GM23248 (cell line): ENCODE results near the gene ERAL1. TPM values are rescaled to one million over a fixed set of nuclear protein-coding genes. Genes with fewer than 3 reads are reported as not detected.
"Not testable (repeated sequence)": the region's sequence is repeated elsewhere in the genome, so short reads cannot be mapped to it uniquely, and the experiment has no call there.

Experiments
- DNase-seq: peaks from one replicate; pipeline ENCODE4 v3.0.0-alpha.2; 2015
- H2AFZ ChIP-seq: fragments of 200-600 bp; sonication (generic); 2 replicates; pipeline ENCODE4 v1.6.1; 2016; ENCODE audit warnings: antibody characterized with exemption
- H3F3A ChIP-seq: fragments of 200-600 bp; sonication (generic); 2 replicates; pipeline ENCODE4 v1.6.1; 2016; ENCODE audit warnings: mild to moderate bottlenecking, antibody characterized with exemption, mixed run types; ENCODE audit not compliant: insufficient read depth
- H3K27ac ChIP-seq: fragments of 200-600 bp; sonication (generic); 2 replicates; pipeline ENCODE4 v1.5.1; 2016; ENCODE audit warnings: mild to moderate bottlenecking
- H3K27me3 ChIP-seq: fragments of 200-600 bp; sonication (generic); replicated peaks from 2 replicates; pipeline ENCODE4 v1.6.1; 2016; ENCODE audit warnings: mild to moderate bottlenecking; ENCODE audit not compliant: insufficient read depth
- H3K36me3 ChIP-seq: fragments of 200-600 bp; sonication (generic); 2 replicates; pipeline ENCODE4 v1.6.1; 2016; ENCODE audit warnings: low read depth, mild to moderate bottlenecking
- H3K4me1 ChIP-seq: fragments of 200-600 bp; sonication (generic); 2 replicates; pipeline ENCODE4 v1.6.1; 2016; ENCODE audit warnings: mild to moderate bottlenecking; ENCODE audit not compliant: insufficient read depth
- H3K4me2 ChIP-seq: fragments of 200-600 bp; sonication (generic); one replicate; pipeline ENCODE4 v1.6.1; 2016; ENCODE audit warnings: mild to moderate bottlenecking; ENCODE audit not compliant: unreplicated experiment
- H3K4me3 ChIP-seq: fragments of 200-600 bp; sonication (generic); 2 replicates; pipeline ENCODE4 v1.5.1; 2016; ENCODE audit warnings: mild to moderate bottlenecking
- H3K79me2 ChIP-seq: fragments of 200-600 bp; sonication (generic); 2 replicates; pipeline ENCODE4 v1.6.1; 2016; ENCODE audit warnings: mild to moderate bottlenecking; ENCODE audit not compliant: insufficient read depth
- H3K9ac ChIP-seq: fragments of 200-600 bp; sonication (generic); 2 replicates; pipeline ENCODE4 v1.6.1; 2016; ENCODE audit warnings: mild to moderate bottlenecking
- H3K9me2 ChIP-seq: fragments of 200-600 bp; sonication (generic); 2 replicates; pipeline ENCODE4 v1.6.1; 2016; ENCODE audit warnings: mixed run types, mild to moderate bottlenecking, moderate library complexity; ENCODE audit not compliant: insufficient read depth
- H3K9me3 ChIP-seq: fragments of 200-600 bp; sonication (generic); one replicate; pipeline ENCODE4 v1.6.1; 2017; ENCODE audit warnings: low read depth
- H4K20me1 ChIP-seq: fragments of 200-600 bp; sonication (generic); 2 replicates; pipeline ENCODE4 v1.6.0; 2016; ENCODE audit not compliant: insufficient read depth
- EZH2 ChIP-seq: fragments of 200-600 bp; sonication (generic); IDR thresholded peaks from 2 replicates; pipeline ENCODE4 v1.6.1; 2018; ENCODE audit warnings: antibody characterized with exemption, mild to moderate bottlenecking; ENCODE audit not compliant: insufficient read depth, poor library complexity, severe bottlenecking
- EZH2phosphoT487 ChIP-seq: fragments of 200-600 bp; sonication (generic); IDR thresholded peaks from 2 replicates; pipeline ENCODE4 v1.6.1; 2018; ENCODE audit warnings: antibody characterized with exemption, moderate library complexity, mild to moderate bottlenecking, low read depth; ENCODE audit not compliant: insufficient read depth
- WGBS, 2 experiments: methylation state at CpG; one replicate each; pipeline ENCODE4 v1.1.6; 2015 to 2017; ENCODE audit warnings: low lambda C conversion rate in 2 of 2, low coverage in 1 of 2; ENCODE audit errors: missing lambda C conversion rate in 2 of 2; 5-methylcytosine and 5-hydroxymethylcytosine counted together
- in situ Hi-C: fragments of 300-500 bp; cut with MboI; formaldehyde crosslinking; loops from 2 replicates; pipeline ENCODE4 v1.15.0; 2020
- polyA plus RNA-seq: library from polyadenylated mRNA; unstranded; fragments of >200 nt; fragmentation: Nextera tagmentation; extraction: Ambion mirVana; gene quantifications from 2 replicates; pipeline ENCODE4 v1.2.1, GENCODE V29; 2016
- total RNA-seq: library from RNA; depleted of rRNA; stranded (reverse); fragments of >200 nt; shearing (Covaris generic); gene quantifications from 2 replicates; pipeline ENCODE4 v1.2.3, GENCODE V29; 2014

The ERAL1 gene
- total and polyA plus RNA-seq, 2 experiments from 2014 or later, result 40.2 to 60.0 TPM

DNA sequence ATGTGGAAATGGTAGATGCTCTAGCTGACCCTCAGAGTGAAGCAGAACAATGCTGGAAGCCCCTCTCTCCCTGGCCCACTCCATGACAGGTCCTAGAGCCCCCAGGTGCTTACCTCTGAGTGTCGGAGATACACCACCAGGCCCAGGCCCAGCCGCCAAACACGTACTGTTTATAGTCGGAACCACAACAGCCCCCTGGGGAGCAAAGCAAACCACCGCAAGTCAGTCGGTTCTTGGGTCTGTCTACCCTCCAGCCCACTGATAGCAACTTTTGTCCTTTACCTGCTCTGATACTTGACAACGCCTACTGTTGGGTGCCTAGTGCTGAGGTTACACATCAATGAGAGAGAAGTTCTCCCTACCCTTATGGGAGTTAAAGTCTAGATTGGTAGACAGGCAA, 34.0 kb downstream of the ERAL1 start:
- no peak overlapping the region for H3K27ac ChIP-seq
- no peak for DNase-seq
- H3K9me3 ChIP-seq, result no peaks in the 10 kb centered on the region
- H3K4me1 ChIP-seq, result no peaks in the 10 kb centered on the region
- no peak overlapping the region for H3K9ac ChIP-seq
- H3K79me2 ChIP-seq, result peaks cover 9% of the 10 kb centered on the region
- H3K36me3 ChIP-seq, result no peaks in the 10 kb centered on the region
- in situ Hi-C loops, result no loop called here
- H3K27me3 ChIP-seq, result no peaks in the 10 kb centered on the region
- no peaks in the 10 kb centered on the region for H3F3A ChIP-seq
- H3K4me2 ChIP-seq, result no peak overlapping the region
- H3K9me2 ChIP-seq, result no peaks in the 10 kb centered on the region
- H3K4me3 ChIP-seq, result no peak overlapping the region
- H4K20me1 ChIP-seq, result no peaks in the 10 kb centered on the region
- TF ChIP-seq EZH2 (no peak), EZH2phosphoT487 (no peak)
- H2AFZ ChIP-seq, result no peak overlapping the region
- WGBS, 2 experiments, result 98 to 99% methylated on average over 7 of the region's 7 CpGs

GRCh38 chr17:28889996-28890395, 35.2 kb downstream of the ERAL1 start:
- Histone ChIP-seq H3F3A (no peaks in the 10 kb centered on the region), H3K4me2 (no peak overlapping the region), H3K4me1 (no peaks in the 10 kb centered on the region), H3K79me2 (peaks cover 16% of the 10 kb centered on the region), H3K9me3 (no peaks in the 10 kb centered on the region), H3K27ac (no peak overlapping the region), H4K20me1 (no peaks in the 10 kb centered on the region), H3K36me3 (no peaks in the 10 kb centered on the region), H3K9me2 (no peaks in the 10 kb centered on the region), H2AFZ (no peak overlapping the region), H3K9ac (no peak overlapping the region), H3K27me3 (no peaks in the 10 kb centered on the region), H3K4me3 (no peak overlapping the region)
- in situ Hi-C loops, result loop anchor here (10.0 kb wide), 1 partner anchor 125 kb away; no protein-coding TSS in a partner anchor
- no peak for TF ChIP-seq EZH2phosphoT487
- no peak for TF ChIP-seq EZH2
- no peak for DNase-seq
- WGBS, 2 experiments, result 82 to 85% methylated on average over 5 of the region's 5 CpGs

DNA sequence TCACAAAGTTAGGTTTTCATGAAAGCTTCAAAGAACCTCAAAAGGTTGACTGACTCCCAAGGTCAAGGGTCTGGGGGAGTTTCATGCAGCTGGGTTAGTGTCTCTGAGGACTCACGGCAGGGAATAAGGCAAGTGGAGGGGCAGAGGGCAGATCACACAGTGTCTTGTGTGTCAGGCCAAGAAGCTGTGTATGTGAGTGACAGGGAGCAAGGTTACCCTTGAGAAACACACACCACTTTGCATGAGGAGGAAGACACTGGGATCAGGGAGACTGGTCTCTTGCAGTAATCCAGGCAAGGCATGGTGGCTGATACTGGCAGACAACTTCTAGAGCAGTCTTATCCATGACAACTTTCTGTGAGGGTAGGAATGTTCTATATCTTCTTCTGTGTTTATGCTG, 36.4 kb downstream of the ERAL1 start:
- no peak for DNase-seq

GRCh38 chr17:28892024-28892423, 37.2 kb downstream of the ERAL1 start:
- H2AFZ ChIP-seq, result no peak overlapping the region
- no peaks in the 10 kb centered on the region for H3K36me3 ChIP-seq
- in situ Hi-C loops, result loop anchor here (10.0 kb wide), 1 partner anchor 127 kb away; no protein-coding TSS in a partner anchor
- TF ChIP-seq EZH2 (no peak), EZH2phosphoT487 (no peak)
- peaks cover 31% of the 10 kb centered on the region for H3K79me2 ChIP-seq
- H3K9ac ChIP-seq, result no peak overlapping the region
- H3K27me3 ChIP-seq, result no peaks in the 10 kb centered on the region
- H3K27ac ChIP-seq, result no peak overlapping the region
- no peaks in the 10 kb centered on the region for H3K9me2 ChIP-seq
- H3F3A ChIP-seq, result no peaks in the 10 kb centered on the region
- DNase-seq, result no peak
- WGBS, 2 experiments, result 93 to 96% methylated on average over 1 to 4 of the region's 4 CpGs
- no peak overlapping the region for H3K4me2 ChIP-seq
- H3K4me3 ChIP-seq, result no peak overlapping the region
- H4K20me1 ChIP-seq, result no peaks in the 10 kb centered on the region
- H3K9me3 ChIP-seq, result no peaks in the 10 kb centered on the region
- peaks cover 7% of the 10 kb centered on the region; the same call in 1 of the 2 replicates for H3K4me1 ChIP-seq

More for the DNA sequence above, 36.4 kb downstream of the ERAL1 start:
- H3K27ac ChIP-seq, result no peak overlapping the region
- H3K9me2 ChIP-seq, result no peaks in the 10 kb centered on the region
- no peaks in the 10 kb centered on the region for H3K36me3 ChIP-seq
- H3K4me1 ChIP-seq, result peaks cover 3% of the 10 kb centered on the region; the same call in 1 of the 2 replicates
- no peak overlapping the region for H3K4me3 ChIP-seq
- H3K4me2 ChIP-seq, result no peak overlapping the region
- 96 to 100% methylated on average over 1 of the region's 1 CpG for WGBS, 2 experiments
- no peaks in the 10 kb centered on the region for H3K27me3 ChIP-seq
- TF ChIP-seq EZH2, result no peak
- TF ChIP-seq EZH2phosphoT487, result no peak
- H2AFZ ChIP-seq, result no peak overlapping the region
- no peaks in the 10 kb centered on the region for H3K9me3 ChIP-seq
- H3K9ac ChIP-seq, result no peak overlapping the region
- no peaks in the 10 kb centered on the region for H3F3A ChIP-seq
- in situ Hi-C loops, result loop anchor here (10.0 kb wide), 1 partner anchor 126 kb away; no protein-coding TSS in a partner anchor
- no peaks in the 10 kb centered on the region for H4K20me1 ChIP-seq
- peaks cover 26% of the 10 kb centered on the region for H3K79me2 ChIP-seq

GRCh38 chr17:28893248-28894183, 38.7 kb downstream of the ERAL1 start:
- 93 to 98% methylated on average over 16 of the region's 16 CpGs for WGBS, 2 experiments
- in situ Hi-C loops, result loop anchor here (10.0 kb wide), 1 partner anchor 129 kb away; no protein-coding TSS in a partner anchor
- not testable (repeated sequence) for H3K9me3 ChIP-seq, H3K36me3 ChIP-seq, H3K27me3 ChIP-seq, H3K4me3 ChIP-seq, H3F3A ChIP-seq, H4K20me1 ChIP-seq, H3K9me2 ChIP-seq, H2AFZ ChIP-seq, H3K27ac ChIP-seq, DNase-seq, H3K4me2 ChIP-seq, H3K9ac ChIP-seq
- Histone ChIP-seq H3K4me1 (peaks cover 14% of the 10 kb centered on the region; the same call in 1 of the 2 replicates), H3K79me2 (peaks cover 39% of the 10 kb centered on the region)
